ENCODE measurements around the gene KIF5B. TPM values are rescaled to one million over a fixed set of nuclear protein-coding genes. Genes with fewer than 3 reads are reported as not detected.

KIF5B gene
- total and polyA plus RNA-seq, 4 donors: 37.6 to 121 (median 68.0) TPM

DNA sequence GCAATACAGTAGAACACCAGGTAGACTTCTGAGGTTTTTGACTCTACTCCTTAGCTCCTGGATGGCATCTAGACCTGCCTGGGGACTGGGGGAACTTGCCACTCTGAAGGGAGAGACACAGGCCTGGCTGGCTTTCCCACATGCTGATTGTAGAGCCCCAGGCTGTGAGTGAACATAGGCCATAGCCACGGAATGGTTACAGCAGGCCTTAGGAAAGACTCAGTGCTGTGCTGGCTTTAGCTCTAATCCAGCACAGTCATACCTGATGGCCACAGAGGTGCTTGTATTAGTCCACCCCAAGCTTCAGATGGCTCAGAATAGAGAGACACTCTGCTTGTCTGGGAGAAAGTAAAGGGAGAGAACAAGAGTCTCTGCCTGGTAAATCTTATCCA is 92.6 kb downstream of the KIF5B start:
- 94 to 96% methylated on average over 1 of the region's 1 CpG for WGBS, 2 donors
- Histone ChIP-seq H3K27me3 (ENCODE audit: control insufficient read depth in 3 of 3, insufficient read depth in 3 of 3, low read length in 2 of 3) (no peaks in the 10 kb centered on the region), H3K9me3 (ENCODE audit: control insufficient read depth in 4 of 4, insufficient read depth in 3 of 4, low read length in 3 of 4) (no peaks in the 10 kb centered on the region), H3K9ac (ENCODE audit: insufficient read depth in 1 of 2, low read length in 2 of 2) (no peak overlapping the region), H3K27ac (ENCODE audit: low read depth in 1 of 2, low read length in 1 of 2) (peak overlapping the region in 1 of 2 donors; percentile 17), H3K4me1 (ENCODE audit: control insufficient read depth in 5 of 5, insufficient read depth in 5 of 5, low read length in 5 of 5) (peaks cover 0 to 14% (median 0%) of the 10 kb centered on the region in 5 donors), H3K36me3 (ENCODE audit: control insufficient read depth in 4 of 4, insufficient read depth in 4 of 4, low read length in 4 of 4) (no peaks in the 10 kb centered on the region), H3K4me3 (no peak overlapping the region)
- no peak for TF ChIP-seq CTCF (IDR thresholded peaks at IDR 0.05; ENCODE audit: control extremely low read depth, extremely low read depth)
- ATAC-seq (ENCODE audit: insufficient read depth, low FRiP score): no peak
- DNase-seq: no peak

GRCh38 chr10:31962826-31963588 is 93.2 kb downstream of the KIF5B start:
- 79 to 84% methylated on average over 4 of the region's 4 CpGs for WGBS, 2 donors
- no peak overlapping the region for H3K9ac ChIP-seq (ENCODE audit: insufficient read depth in 1 of 2, low read length in 2 of 2)
- no peaks in the 10 kb centered on the region for H3K9me3 ChIP-seq (ENCODE audit: control insufficient read depth in 4 of 4, insufficient read depth in 3 of 4, low read length in 3 of 4)
- H3K36me3 ChIP-seq (ENCODE audit: control insufficient read depth in 4 of 4, insufficient read depth in 4 of 4, low read length in 4 of 4): no peaks in the 10 kb centered on the region
- H3K27me3 ChIP-seq (ENCODE audit: control insufficient read depth in 3 of 3, insufficient read depth in 3 of 3, low read length in 2 of 3): no peaks in the 10 kb centered on the region
- no peak for ATAC-seq (ENCODE audit: insufficient read depth, low FRiP score)
- peaks cover 0 to 14% (median 0%) of the 10 kb centered on the region in 5 donors for H3K4me1 ChIP-seq (ENCODE audit: control insufficient read depth in 5 of 5, insufficient read depth in 5 of 5, low read length in 5 of 5)
- no peak overlapping the region for H3K4me3 ChIP-seq
- peak overlapping the region in 1 of 2 donors; percentile 23 for H3K27ac ChIP-seq (ENCODE audit: low read depth in 1 of 2, low read length in 1 of 2)
- TF ChIP-seq CTCF (IDR thresholded peaks at IDR 0.05; ENCODE audit: control extremely low read depth, extremely low read depth): no peak
- DNase-seq: no peak

- peak overlapping the region in 1 of 2 donors; percentile 48 for H3K27ac ChIP-seq (ENCODE audit: low read depth in 1 of 2, low read length in 1 of 2)
- no peaks in the 10 kb centered on the region for H3K9me3 ChIP-seq (ENCODE audit: control insufficient read depth in 4 of 4, insufficient read depth in 3 of 4, low read length in 3 of 4)
- H3K4me3 ChIP-seq: no peak overlapping the region
- ATAC-seq (ENCODE audit: insufficient read depth, low FRiP score) (no peak), DNase-seq (peak; percentile 35 to 44 (median 37))
- peaks cover 0 to 14% (median 0%) of the 10 kb centered on the region in 5 donors for H3K4me1 ChIP-seq (ENCODE audit: control insufficient read depth in 5 of 5, insufficient read depth in 5 of 5, low read length in 5 of 5)
- H3K36me3 ChIP-seq (ENCODE audit: control insufficient read depth in 4 of 4, insufficient read depth in 4 of 4, low read length in 4 of 4): no peaks in the 10 kb centered on the region
- H3K27me3 ChIP-seq (ENCODE audit: control insufficient read depth in 3 of 3, insufficient read depth in 3 of 3, low read length in 2 of 3): no peaks in the 10 kb centered on the region
- no peak for TF ChIP-seq CTCF (IDR thresholded peaks at IDR 0.05; ENCODE audit: control extremely low read depth, extremely low read depth)
- H3K9ac ChIP-seq (ENCODE audit: insufficient read depth in 1 of 2, low read length in 2 of 2): no peak overlapping the region
- 30 to 55% methylated on average over 8 of the region's 8 CpGs for WGBS, 2 donors
Observed at GRCh38 chr10:31961277-31962074, 94.7 kb downstream of the KIF5B start.

All from lung (tissue), 12 donors.